ENCODE results near the gene TBCD.

The TBCD gene

GRCh38 chr17:82888583-82889495 is 137.0 kb downstream of the TBCD start:
- TF ChIP-seq ZNF274 (IDR thresholded peaks at IDR 0.05; ENCODE audit: low read depth, low read length): no peak
- no peak overlapping the region for H3K4me3 ChIP-seq (ENCODE audit: low read length)

GRCh38 chr17:82889496-82890338 is 137.9 kb downstream of the TBCD start:
- TF ChIP-seq ZNF274 (IDR thresholded peaks at IDR 0.05; ENCODE audit: low read depth, low read length): no peak
- no peak overlapping the region for H3K4me3 ChIP-seq (ENCODE audit: low read length)

- no peak overlapping the region for H3K4me3 ChIP-seq (ENCODE audit: low read length)
- no peak for TF ChIP-seq ZNF274 (IDR thresholded peaks at IDR 0.05; ENCODE audit: low read depth, low read length)
Observed at GRCh38 chr17:82890339-82890730, 138.5 kb downstream of the TBCD start.

GRCh38 chr17:82890926-82891678 is 139.2 kb downstream of the TBCD start:
- H3K4me3 ChIP-seq (ENCODE audit: low read length): no peak overlapping the region
- TF ChIP-seq ZNF274 (IDR thresholded peaks at IDR 0.05; ENCODE audit: low read depth, low read length): no peak

- no peak overlapping the region for H3K4me3 ChIP-seq (ENCODE audit: low read length)
- TF ChIP-seq ZNF274 (IDR thresholded peaks at IDR 0.05; ENCODE audit: low read depth, low read length): no peak
Observed at GRCh38 chr17:82891911-82892310, 140.0 kb downstream of the TBCD start.

GRCh38 chr17:82892899-82893565 is 141.2 kb downstream of the TBCD start:
- no peak for TF ChIP-seq ZNF274 (IDR thresholded peaks at IDR 0.05; ENCODE audit: low read depth, low read length)

GRCh38 chr17:82893779-82894178 is 141.9 kb downstream of the TBCD start:
- no peak for TF ChIP-seq ZNF274 (IDR thresholded peaks at IDR 0.05; ENCODE audit: low read depth, low read length)
- H3K4me3 ChIP-seq (ENCODE audit: low read length): no peak overlapping the region

More at GRCh38 chr17:82892899-82893565, 141.2 kb downstream of the TBCD start:
- H3K4me3 ChIP-seq (ENCODE audit: low read length): no peak overlapping the region

- no peak overlapping the region for H3K4me3 ChIP-seq (ENCODE audit: low read length)
- no peak for TF ChIP-seq ZNF274 (IDR thresholded peaks at IDR 0.05; ENCODE audit: low read depth, low read length)
Observed at GRCh38 chr17:82894389-82894788, 142.5 kb downstream of the TBCD start.

- no peak overlapping the region for H3K4me3 ChIP-seq (ENCODE audit: low read length)
- TF ChIP-seq ZNF274 (IDR thresholded peaks at IDR 0.05; ENCODE audit: low read depth, low read length): no peak
Observed at GRCh38 chr17:82895087-82895486, 143.2 kb downstream of the TBCD start.

- no peak for TF ChIP-seq ZNF274 (IDR thresholded peaks at IDR 0.05; ENCODE audit: low read depth, low read length)
- H3K4me3 ChIP-seq (ENCODE audit: low read length): no peak overlapping the region
Observed at GRCh38 chr17:82896071-82897000, 144.5 kb downstream of the TBCD start.

GRCh38 chr17:82897514-82898249 is 145.8 kb downstream of the TBCD start:
- no peak for TF ChIP-seq ZNF274 (IDR thresholded peaks at IDR 0.05; ENCODE audit: low read depth, low read length)
- H3K4me3 ChIP-seq (ENCODE audit: low read length): no peak overlapping the region

- TF ChIP-seq ZNF274 (IDR thresholded peaks at IDR 0.05; ENCODE audit: low read depth, low read length): no peak
- H3K4me3 ChIP-seq (ENCODE audit: low read length): no peak overlapping the region
Observed at GRCh38 chr17:82898976-82899514, 147.2 kb downstream of the TBCD start.

All from GM08714 (cell line).